K562 (cell line): ENCODE measurements around the gene ZBTB44. TPM values are rescaled to one million over a fixed set of nuclear protein-coding genes. Genes with fewer than 3 reads are reported as not detected.

Experiments used
- CHCHD3 ChIP-seq: fragments of 250-450 bp; sonication (Bioruptor Pico); IDR thresholded peaks from 2 replicates; pipeline ENCODE4 v2.1.2; 2022; ENCODE audit warnings: mild to moderate bottlenecking
- DNMT1 ChIP-seq: fragments of 450-650 bp; IDR thresholded peaks from 2 replicates; pipeline ENCODE4 v1.6.1; 2016; ENCODE audit warnings: antibody characterized with exemption, mild to moderate bottlenecking
- FOSL1 ChIP-seq: fragments of 200-800 bp; sonication (Bioruptor generic); conservative IDR thresholded peaks from 2 replicates; pipeline ENCODE4 v1.6.1; 2016; ENCODE audit warnings: missing genetic modification characterization, missing compliant biosample characterization
- GABPB1 ChIP-seq: sonication (generic); formaldehyde crosslinking; IDR thresholded peaks from 2 replicates; pipeline ENCODE4 v1.8.0; 2022; ENCODE audit warnings: mild to moderate bottlenecking, missing genetic modification reagents
- MAFK ChIP-seq: IDR thresholded peaks from 2 replicates; pipeline ENCODE4 v1.6.1; 2011; ENCODE audit warnings: low read length, improper control_type of control experiment
- PHF21A ChIP-seq: fragments of 450-650 bp; IDR thresholded peaks from 2 replicates; pipeline ENCODE4 v1.6.1; 2017; ENCODE audit warnings: low read depth, borderline replicate concordance
- RFX5 ChIP-seq: IDR thresholded peaks from 2 replicates; pipeline ENCODE4 v1.6.1; 2011; ENCODE audit warnings: low read depth, mild to moderate bottlenecking, improper control_type of control experiment, low read length
- SFPQ ChIP-seq: fragments of 200-400 bp; formaldehyde crosslinking; IDR thresholded peaks from 2 replicates; pipeline ENCODE4 v1.6.1; 2017; ENCODE audit warnings: mild to moderate bottlenecking, low read depth, low read length, moderate library complexity
- SMARCA5 ChIP-seq: fragments of 450-650 bp; IDR thresholded peaks from 2 replicates; pipeline ENCODE4 v1.6.1; 2016
- ZNF316 ChIP-seq: fragments of 450-650 bp; IDR thresholded peaks from 2 replicates; pipeline ENCODE4 v1.6.1; 2016
- ZNF449 ChIP-seq: fragments of 250-450 bp; sonication (Bioruptor Pico); IDR thresholded peaks from 2 replicates; pipeline ENCODE4 v1.8.0; 2022; ENCODE audit warnings: moderate library complexity, mild to moderate bottlenecking, inconsistent platforms
- polyA plus RNA-seq, 8 experiments: library from polyadenylated mRNA; depleted of rRNA in 4 of 8; stranded (reverse) in 5 of 8; unstranded in 3 of 8; fragments of >200 nt; fragmentation: Nextera tagmentation in 2 of 8; fragmentation: Illumina TruSeq in 1 of 8; extraction: Ambion mirVana in 2 of 8; extraction: Trizol in 1 of 8; gene quantifications; 2 replicates each; pipeline versions ENCODE4 v1.2.1 to v1.2.3, GENCODE V29; 2011 to 2014; ENCODE audit warnings: inconsistent platforms in 1 of 8, missing spikeins in 1 of 8
- total RNA-seq, 7 experiments: library from RNA; depleted of rRNA in 6 of 7; stranded (reverse); fragments of >200 nt in 6 of 7; fragmentation: Illumina TruSeq in 2 of 7; extraction: Trizol in 2 of 7; gene quantifications; 2 replicates each; pipeline versions ENCODE4 v1.2.1 to v1.2.3, GENCODE V29; 2011 to 2021; ENCODE audit warnings: low replicate concordance in 1 of 7
- TF ChIP-seq, protein P1 (sequence below), 2 experiments: fragments of 450-650 bp in 1 of 2; IDR thresholded peaks; 2 replicates each; pipeline ENCODE4 v1.6.1; 2011 to 2017; ENCODE audit warnings: low read depth in 2 of 2, antibody characterized with exemption in 1 of 2, borderline replicate concordance in 1 of 2, low read length in 1 of 2, mild to moderate bottlenecking in 1 of 2, mixed read lengths in 1 of 2; ENCODE audit not compliant: control insufficient read depth in 1 of 2

Gene ZBTB44
- total and polyA plus RNA-seq, 9 of the 15 experiments (the other 6 are each of a cell fraction or from before 2014, with no cell fraction given) = 4.7 to 27.1 (median 17.3) TPM

DNA sequence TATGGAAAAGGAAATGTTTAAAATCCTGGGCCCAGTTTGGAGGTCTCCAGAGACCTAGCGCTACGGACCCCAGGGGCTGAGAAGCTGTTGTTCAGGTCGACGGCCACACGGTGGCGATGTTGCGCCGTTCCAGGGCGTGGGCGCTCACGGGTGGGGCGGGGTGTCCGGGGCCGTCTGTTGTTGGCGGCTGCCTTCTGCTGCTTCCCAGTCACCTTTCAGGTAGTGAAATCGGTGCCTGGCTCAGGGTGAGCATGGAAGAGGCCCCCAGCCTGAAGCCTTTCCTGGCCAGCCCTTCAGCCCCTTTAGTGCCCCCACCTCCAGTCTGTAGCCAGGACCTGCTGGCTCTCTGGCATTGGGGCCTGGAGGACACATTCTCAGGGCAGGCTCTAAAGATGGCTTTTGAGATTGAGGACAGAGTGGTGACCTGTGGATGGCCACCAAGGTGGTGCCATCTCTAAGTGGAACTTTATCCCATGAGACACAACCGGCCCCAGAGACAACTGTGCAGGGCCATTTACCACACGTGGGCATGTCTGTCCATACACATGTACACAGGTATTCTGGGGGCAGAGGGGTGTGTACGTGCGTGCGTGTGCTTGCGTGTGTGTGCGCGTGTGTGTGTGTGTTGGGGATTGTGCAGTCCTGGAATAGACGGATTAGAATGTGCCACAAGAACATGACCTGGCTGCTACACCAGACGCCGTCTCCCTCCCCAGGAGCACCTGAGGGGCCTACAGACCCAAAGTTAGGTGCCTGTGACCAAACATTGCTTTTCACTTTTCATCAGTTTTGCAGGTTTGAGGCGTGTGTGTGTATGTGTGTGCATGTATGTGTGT is 101.4 kb downstream of the ZBTB44 start (continued):
- TF ChIP-seq DNMT1 (no peak), SMARCA5 (no peak), ZNF316 (no peak), RFX5 (no peak), FOSL1 (tag) (no peak), SFPQ (no peak), GABPB1 (CRISPR knock-in tag) (no peak), PHF21A (no peak), CHCHD3 (CRISPR knock-in tag) (no peak), MAFK (no peak), ZNF449 (no peak)
- TF ChIP-seq, protein P1, sequence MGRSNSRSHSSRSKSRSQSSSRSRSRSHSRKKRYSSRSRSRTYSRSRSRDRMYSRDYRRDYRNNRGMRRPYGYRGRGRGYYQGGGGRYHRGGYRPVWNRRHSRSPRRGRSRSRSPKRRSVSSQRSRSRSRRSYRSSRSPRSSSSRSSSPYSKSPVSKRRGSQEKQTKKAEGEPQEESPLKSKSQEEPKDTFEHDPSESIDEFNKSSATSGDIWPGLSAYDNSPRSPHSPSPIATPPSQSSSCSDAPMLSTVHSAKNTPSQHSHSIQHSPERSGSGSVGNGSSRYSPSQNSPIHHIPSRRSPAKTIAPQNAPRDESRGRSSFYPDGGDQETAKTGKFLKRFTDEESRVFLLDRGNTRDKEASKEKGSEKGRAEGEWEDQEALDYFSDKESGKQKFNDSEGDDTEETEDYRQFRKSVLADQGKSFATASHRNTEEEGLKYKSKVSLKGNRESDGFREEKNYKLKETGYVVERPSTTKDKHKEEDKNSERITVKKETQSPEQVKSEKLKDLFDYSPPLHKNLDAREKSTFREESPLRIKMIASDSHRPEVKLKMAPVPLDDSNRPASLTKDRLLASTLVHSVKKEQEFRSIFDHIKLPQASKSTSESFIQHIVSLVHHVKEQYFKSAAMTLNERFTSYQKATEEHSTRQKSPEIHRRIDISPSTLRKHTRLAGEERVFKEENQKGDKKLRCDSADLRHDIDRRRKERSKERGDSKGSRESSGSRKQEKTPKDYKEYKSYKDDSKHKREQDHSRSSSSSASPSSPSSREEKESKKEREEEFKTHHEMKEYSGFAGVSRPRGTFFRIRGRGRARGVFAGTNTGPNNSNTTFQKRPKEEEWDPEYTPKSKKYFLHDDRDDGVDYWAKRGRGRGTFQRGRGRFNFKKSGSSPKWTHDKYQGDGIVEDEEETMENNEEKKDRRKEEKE (IDR thresholded peaks at IDR 0.05; ENCODE audit: borderline replicate concordance in 1 of 2, control insufficient read depth in 1 of 2, low read depth in 2 of 2, low read length in 1 of 2) = no peak
